GM18526 (cell line): ENCODE measurements around the gene IDH3G.

Experiments used
- POLR2A ChIP-seq: IDR thresholded peaks from 3 replicates; pipeline ENCODE4 v1.6.1; 2011; ENCODE audit not compliant: insufficient read length; ENCODE audit errors: extremely low read depth

IDH3G gene

GRCh38 chrX:153771415-153772315, 22.5 kb downstream of the IDH3G start:
- no peak for TF ChIP-seq POLR2A

GRCh38 chrX:153770601-153771414, 23.4 kb downstream of the IDH3G start:
- TF ChIP-seq POLR2A: no peak

- TF ChIP-seq POLR2A: no peak
Measured at GRCh38 chrX:153769865-153770600, 24.1 kb downstream of the IDH3G start.

- no peak for TF ChIP-seq POLR2A
Measured at GRCh38 chrX:153769158-153769864, 24.9 kb downstream of the IDH3G start.

- no peak for TF ChIP-seq POLR2A
Measured at GRCh38 chrX:153768311-153769157, 25.6 kb downstream of the IDH3G start.

GRCh38 chrX:153767674-153768055, 26.5 kb downstream of the IDH3G start:
- no peak for TF ChIP-seq POLR2A

GRCh38 chrX:153766871-153767673, 27.1 kb downstream of the IDH3G start:
- TF ChIP-seq POLR2A: no peak

- TF ChIP-seq POLR2A: no peak
Measured at GRCh38 chrX:153766098-153766817, 27.9 kb downstream of the IDH3G start.

- TF ChIP-seq POLR2A: no peak
Measured at GRCh38 chrX:153765138-153766079, 28.8 kb downstream of the IDH3G start.

- TF ChIP-seq POLR2A: no peak
Measured at GRCh38 chrX:153764786-153765137, 29.4 kb downstream of the IDH3G start.

GRCh38 chrX:153763989-153764755, 30.0 kb downstream of the IDH3G start, which contains the start of gene PLXNB3:
PLXNB3 (plus strand) TSS chrX:153764249; CDS start chrX:153765536, 1,287 bp downstream.
- no peak for TF ChIP-seq POLR2A
